ENCODE measurements around the gene KLF3. TPM values are rescaled to one million over a fixed set of nuclear protein-coding genes. Genes with fewer than 3 reads are reported as not detected.

Gene KLF3
- total and polyA plus RNA-seq, 11 donors: 7.4 to 36.4 (median 20.8) TPM

- intact Hi-C loops (cut with DNase I): no loop called here
- H3K9me3 ChIP-seq: no peaks in the 10 kb centered on the region
- no peak for ATAC-seq
- WGBS, 4 donors: 88 to 95% (median 93%) methylated on average over 1 of the region's 1 CpG
- no peaks in the 10 kb centered on the region for H3K27me3 ChIP-seq
- no peak for TF ChIP-seq POLR2A (IDR thresholded peaks at IDR 0.05)
- no peak for TF ChIP-seq CTCF (IDR thresholded peaks at IDR 0.05)
- H3K4me3 ChIP-seq: no peak overlapping the region
- no peak for DNase-seq
- no peak overlapping the region for H3K27ac ChIP-seq
- peaks cover 0 to 70% (median 62%) of the 10 kb centered on the region in 9 donors for H3K36me3 ChIP-seq
- peaks cover 0 to 33% (median 13%) of the 10 kb centered on the region in 12 donors for H3K4me1 ChIP-seq
Observed at GRCh38 chr4:38698176-38698575, 34.2 kb downstream of the KLF3 start.

DNA sequence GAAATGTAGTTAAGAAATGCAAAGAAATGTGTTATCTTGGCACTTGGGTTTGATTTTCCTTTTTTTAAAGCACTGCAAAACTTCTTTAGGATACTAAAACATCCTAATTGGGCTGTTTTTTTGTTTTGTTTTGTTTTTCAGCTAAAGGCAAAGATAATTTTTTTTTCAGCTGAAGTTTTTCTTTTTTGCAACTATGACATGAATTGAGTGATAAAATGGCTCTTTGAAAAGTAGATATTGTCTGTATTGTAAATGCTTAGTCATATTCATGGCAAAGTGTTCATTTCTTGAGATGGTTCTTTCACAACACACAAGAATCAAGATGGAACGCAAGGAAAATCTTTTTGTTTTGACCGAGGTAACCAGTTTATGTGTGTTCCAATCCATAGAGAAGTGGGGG is 35.1 kb downstream of the KLF3 start:
- intact Hi-C loops (cut with DNase I): no loop called here
- no peak for TF ChIP-seq CTCF (IDR thresholded peaks at IDR 0.05)
- no peak for TF ChIP-seq POLR2A (IDR thresholded peaks at IDR 0.05)
- Histone ChIP-seq H3K4me3 (no peak overlapping the region), H3K36me3 (peaks cover 0 to 61% (median 52%) of the 10 kb centered on the region in 9 donors), H3K9me3 (no peaks in the 10 kb centered on the region), H3K4me1 (peaks cover 0 to 41% (median 20%) of the 10 kb centered on the region in 12 donors), H3K27ac (no peak overlapping the region), H3K27me3 (no peaks in the 10 kb centered on the region)
- no peak for ATAC-seq
- WGBS, 4 donors: 91 to 96% (median 93%) methylated on average over 2 of the region's 2 CpGs
- no peak for DNase-seq

- ATAC-seq: peak in 1 of 4 donors; percentile 20
- Histone ChIP-seq H3K27ac (peak overlapping the region in 1 of 12 donors; percentile 9), H3K9me3 (no peaks in the 10 kb centered on the region)
Observed at GRCh38 chr4:38703635-38704034, 39.6 kb downstream of the KLF3 start.

DNA sequence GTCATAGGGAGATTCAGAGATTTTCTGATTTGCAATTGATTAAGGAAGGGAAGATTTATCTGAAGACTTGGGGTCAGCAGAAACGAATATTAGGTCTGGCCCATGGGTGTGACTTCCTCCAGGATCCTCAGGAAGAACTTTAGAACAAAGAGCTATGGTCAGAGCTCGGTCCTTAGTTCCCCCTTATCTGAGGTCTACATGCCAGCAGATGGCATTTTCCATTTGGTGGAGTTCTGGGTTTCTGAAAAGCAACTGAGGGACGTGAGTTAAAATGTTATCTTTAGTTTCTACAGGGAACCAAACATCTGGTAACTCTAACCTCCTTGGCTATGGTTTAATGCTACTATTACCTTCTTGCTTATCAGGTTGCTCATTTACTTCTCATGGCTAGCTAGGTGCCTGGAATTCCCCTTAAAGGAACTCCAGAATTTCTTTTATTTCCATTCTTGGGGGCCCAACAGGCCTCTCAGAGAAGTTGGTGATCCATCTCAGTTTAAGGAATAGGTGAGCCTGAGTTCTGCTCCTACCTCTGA is 40.7 kb downstream of the KLF3 start:
- Histone ChIP-seq H3K4me3 (no peak overlapping the region), H3K27me3 (no peaks in the 10 kb centered on the region), H3K27ac (no peak overlapping the region), H3K36me3 (peaks cover 0 to 6% (median 0%) of the 10 kb centered on the region in 9 donors), H3K9me3 (no peaks in the 10 kb centered on the region), H3K4me1 (peaks cover 0 to 23% (median 10%) of the 10 kb centered on the region in 12 donors)
- no peak for DNase-seq
- intact Hi-C loops (cut with DNase I): no loop called here
- TF ChIP-seq POLR2A (IDR thresholded peaks at IDR 0.05): no peak
- TF ChIP-seq CTCF (IDR thresholded peaks at IDR 0.05): no peak
- 56 to 69% (median 64%) methylated on average over 3 of the region's 3 CpGs for WGBS, 4 donors
- ATAC-seq: no peak

More at GRCh38 chr4:38703635-38704034, 39.6 kb downstream of the KLF3 start:
- DNase-seq: no peak
- WGBS, 4 donors: 36 to 47% (median 45%) methylated on average over 4 of the region's 4 CpGs
- intact Hi-C loops (cut with DNase I): no loop called here
- peaks cover 0 to 23% (median 10%) of the 10 kb centered on the region in 12 donors for H3K4me1 ChIP-seq
- H3K36me3 ChIP-seq: peaks cover 0 to 16% (median 7%) of the 10 kb centered on the region in 9 donors
- no peak for TF ChIP-seq CTCF (IDR thresholded peaks at IDR 0.05)
- TF ChIP-seq POLR2A (IDR thresholded peaks at IDR 0.05): no peak
- H3K4me3 ChIP-seq: no peak overlapping the region
- H3K27me3 ChIP-seq: no peaks in the 10 kb centered on the region

All from heart left ventricle (tissue), 16 donors.